HepG2 (cell line): Measurements from ENCODE around the gene C20orf202. TPM values are rescaled to one million over a fixed set of nuclear protein-coding genes. Genes with fewer than 3 reads are reported as not detected.

Experiments
- ATF2 ChIP-seq: sonication (generic); formaldehyde crosslinking; IDR thresholded peaks from 2 replicates; pipeline ENCODE4 v1.4.0; 2020; ENCODE audit warnings: missing genetic modification reagents
- ATF7 ChIP-seq, 2 experiments: fragments of 450-650 bp in 1 of 2; sonication (generic) in 1 of 2; formaldehyde crosslinking in 1 of 2; IDR thresholded peaks; 2 replicates each; pipeline versions ENCODE4 v1.4.0 to v1.6.1; 2016 to 2020; ENCODE audit warnings: antibody characterized with exemption in 1 of 2, mild to moderate bottlenecking in 1 of 2, missing genetic modification reagents in 1 of 2
- ATRX ChIP-seq: sonication (generic); formaldehyde crosslinking; IDR thresholded peaks from 2 replicates; pipeline ENCODE4 v1.4.0; 2020; ENCODE audit warnings: missing genetic modification reagents, borderline replicate concordance
- DMAP1 ChIP-seq: IDR thresholded peaks from 2 replicates; pipeline ENCODE4 v1.6.1; 2016
- ETV6 ChIP-seq: sonication (generic); formaldehyde crosslinking; conservative IDR thresholded peaks from 2 replicates; pipeline ENCODE4 v1.4.0; 2020; ENCODE audit warnings: missing genetic modification reagents
- GRHL1 ChIP-seq: sonication (generic); formaldehyde crosslinking; conservative IDR thresholded peaks from 2 replicates; pipeline ENCODE4 v1.8.0; 2022; ENCODE audit warnings: missing genetic modification reagents
- LRRFIP1 ChIP-seq: sonication (generic); formaldehyde crosslinking; conservative IDR thresholded peaks from 2 replicates; pipeline ENCODE4 v1.4.0; 2020; ENCODE audit warnings: missing genetic modification reagents
- MZF1 ChIP-seq: sonication (generic); formaldehyde crosslinking; IDR thresholded peaks from 2 replicates; pipeline ENCODE4 v1.8.1; 2023; ENCODE audit warnings: mild to moderate bottlenecking, missing genetic modification reagents, borderline replicate concordance
- POLR2AphosphoS5 ChIP-seq: IDR thresholded peaks from 2 replicates; pipeline ENCODE4 v1.6.1; 2012; ENCODE audit warnings: low read depth, low read length
- RBM22 ChIP-seq: fragments of 200-400 bp; formaldehyde crosslinking; optimal IDR thresholded peaks from 2 replicates; pipeline ENCODE3; 2017; ENCODE audit warnings: mild to moderate bottlenecking, low read length, moderate library complexity
- SMAD3 ChIP-seq: sonication (generic); formaldehyde crosslinking; IDR thresholded peaks from 2 replicates; pipeline ENCODE4 v1.4.0; 2020; ENCODE audit warnings: missing genetic modification reagents
- TAF1 ChIP-seq: sonication (generic); formaldehyde crosslinking; IDR thresholded peaks from 2 replicates; pipeline ENCODE4 v1.4.0; 2020; ENCODE audit warnings: missing genetic modification reagents
- TEAD3 ChIP-seq: optimal IDR thresholded peaks from 2 replicates; pipeline ENCODE3; 2016; ENCODE audit warnings: borderline replicate concordance
- TSC22D2 ChIP-seq: sonication (generic); formaldehyde crosslinking; IDR thresholded peaks from 2 replicates; pipeline ENCODE4 v1.5.1; 2020; ENCODE audit warnings: missing genetic modification reagents, mild to moderate bottlenecking, borderline replicate concordance
- ZNF564 ChIP-seq: sonication (generic); formaldehyde crosslinking; IDR thresholded peaks from 2 replicates; pipeline ENCODE4 v1.8.1; 2023; ENCODE audit warnings: mild to moderate bottlenecking, missing genetic modification reagents
- ZNF629 ChIP-seq: sonication (generic); formaldehyde crosslinking; conservative IDR thresholded peaks from 2 replicates; pipeline ENCODE4 v1.5.0; 2020; ENCODE audit warnings: missing genetic modification reagents
- ZNF672 ChIP-seq: sonication (generic); formaldehyde crosslinking; IDR thresholded peaks from 2 replicates; pipeline ENCODE4 v1.8.1; 2022; ENCODE audit warnings: missing genetic modification reagents
- ZNF710 ChIP-seq: sonication (generic); formaldehyde crosslinking; IDR thresholded peaks from 2 replicates; pipeline ENCODE4 v1.5.0; 2020; ENCODE audit warnings: mild to moderate bottlenecking, missing genetic modification reagents, borderline replicate concordance
- ZNF746 ChIP-seq: sonication (generic); formaldehyde crosslinking; IDR thresholded peaks from 2 replicates; pipeline ENCODE4 v1.8.0; 2022; ENCODE audit warnings: mild to moderate bottlenecking, missing genetic modification reagents
- ZNF772 ChIP-seq: sonication (generic); formaldehyde crosslinking; IDR thresholded peaks from 2 replicates; pipeline ENCODE4 v1.5.0; 2020; ENCODE audit warnings: mild to moderate bottlenecking, missing genetic modification reagents
- ZNF776 ChIP-seq: sonication (generic); formaldehyde crosslinking; IDR thresholded peaks from 2 replicates; pipeline ENCODE4 v1.4.0; 2020; ENCODE audit warnings: mild to moderate bottlenecking, missing genetic modification reagents
- ZNF777 ChIP-seq: sonication (generic); formaldehyde crosslinking; IDR thresholded peaks from 2 replicates; pipeline ENCODE4 v1.4.0; 2020; ENCODE audit warnings: missing genetic modification reagents
- ZNF781 ChIP-seq: sonication (generic); formaldehyde crosslinking; IDR thresholded peaks from 2 replicates; pipeline ENCODE4 v1.5.1; 2020; ENCODE audit warnings: borderline replicate concordance, mild to moderate bottlenecking, missing genetic modification reagents; ENCODE audit errors: not compliant biosample characterization
- ZNF883 ChIP-seq: sonication (generic); formaldehyde crosslinking; IDR thresholded peaks from 2 replicates; pipeline ENCODE4 v1.5.1; 2020; ENCODE audit warnings: mild to moderate bottlenecking, missing genetic modification reagents; ENCODE audit errors: not compliant biosample characterization
- polyA plus RNA-seq, 8 experiments: library from polyadenylated mRNA; depleted of rRNA in 3 of 8; stranded (reverse) in 7 of 8; unstranded in 1 of 8; fragments of >200 nt; fragmentation: Illumina TruSeq in 4 of 8; extraction: Trizol in 4 of 8; gene quantifications; 2 replicates each; pipeline versions ENCODE4 v1.2.1 to v1.2.3, GENCODE V29; 2011 to 2016; ENCODE audit warnings: low read depth in 4 of 8, missing spikeins in 1 of 8, mixed read lengths in 1 of 8; ENCODE audit not compliant: insufficient read depth in 1 of 8
- total RNA-seq, 5 experiments: library from RNA; depleted of rRNA; stranded (reverse); fragments of >200 nt; fragmentation: Illumina TruSeq; extraction: Trizol; gene quantifications; 2 replicates each; pipeline ENCODE4 v1.2.3, GENCODE V29; 2016; ENCODE audit warnings: low read depth in 1 of 5

The C20orf202 gene
- total and polyA plus RNA-seq, 2 of the 13 experiments (the other 11 are each of a cell fraction or from before 2014, with no cell fraction given): 0.20 to 1.2 TPM

GRCh38 chr20:1184638-1185315, 18.5 kb upstream of the C20orf202 start, which contains the start of gene TMEM74B (continued):
- no peak for TF ChIP-seq ZNF710 (CRISPR knock-in tag)
- TF ChIP-seq ZNF772: no peak
- TF ChIP-seq ZNF883 (CRISPR knock-in tag): peak; percentile 37
- TF ChIP-seq ZNF672: no peak
- TF ChIP-seq RBM22: no peak
- 0 out of 2 replicates have a peak, but pooled peaks have one; percentile 22 for TF ChIP-seq ZNF629 (CRISPR knock-in tag)
- no peak for TF ChIP-seq ZNF746
- peak; percentile 72; the same call in 1 of the 2 replicates for TF ChIP-seq ZNF564
- TF ChIP-seq ZNF781 (CRISPR knock-in tag): no peak
- peak; percentile 83; the same call in 1 of the 2 replicates for TF ChIP-seq ZNF776
- TF ChIP-seq TSC22D2 (CRISPR knock-in tag): no peak
- no peak for TF ChIP-seq ATRX (CRISPR knock-in tag)
- TF ChIP-seq ETV6 (CRISPR knock-in tag): no peak
- TF ChIP-seq GRHL1 (CRISPR knock-in tag): no peak
- no peak for TF ChIP-seq TEAD3
- no peak for TF ChIP-seq ATF2 (CRISPR knock-in tag)
- no peak for TF ChIP-seq TAF1
- no peak for TF ChIP-seq ATF7 (IDR thresholded peaks at IDR 0.05)
- TF ChIP-seq ATF7 (CRISPR knock-in tag; IDR thresholded peaks at IDR 0.05): no peak
- TF ChIP-seq POLR2AphosphoS5: no peak
- peak; percentile 88 for TF ChIP-seq ZNF777
- no peak for TF ChIP-seq MZF1 (CRISPR knock-in tag)
- TF ChIP-seq SMAD3 (CRISPR knock-in tag): no peak
- no peak for TF ChIP-seq DMAP1
- no peak for TF ChIP-seq LRRFIP1 (CRISPR knock-in tag)
